Neural progenitor cell (in vitro differentiated cells): ENCODE measurements around the gene RPS6KB2. TPM values are rescaled to one million over a fixed set of nuclear protein-coding genes. Genes with fewer than 3 reads are reported as not detected.

Source experiments
- DNase-seq: peaks from one replicate; pipeline ENCODE4 v3.0.0-alpha.2; 2016; ENCODE audit warnings: low spot score
- H2AFZ ChIP-seq: fragments of 200-600 bp; sonication (generic); replicated peaks from 2 replicates; pipeline ENCODE4 v1.6.1; 2016; ENCODE audit warnings: antibody characterized with exemption
- H3F3A ChIP-seq: fragments of 200-600 bp; sonication (generic); 2 replicates; pipeline ENCODE4 v1.6.1; 2016; ENCODE audit warnings: antibody characterized with exemption, low read depth
- H3K27ac ChIP-seq: fragments of 200-600 bp; sonication (generic); 2 replicates; pipeline ENCODE4 v1.5.1; 2016; ENCODE audit warnings: mild to moderate bottlenecking
- H3K27me3 ChIP-seq: fragments of 200-600 bp; sonication (generic); 2 replicates; pipeline ENCODE4 v1.6.1; 2016; ENCODE audit warnings: mild to moderate bottlenecking, moderate library complexity
- H3K36me3 ChIP-seq: fragments of 200-600 bp; sonication (generic); 2 replicates; pipeline ENCODE4 v1.5.1; 2016
- H3K4me1 ChIP-seq: fragments of 200-600 bp; sonication (generic); 2 replicates; pipeline ENCODE4 v1.6.1; 2016; ENCODE audit warnings: mixed run types
- H3K4me2 ChIP-seq: fragments of 200-600 bp; sonication (generic); 2 replicates; pipeline ENCODE4 v1.6.1; 2016
- H3K4me3 ChIP-seq: fragments of 200-600 bp; sonication (generic); 2 replicates; pipeline ENCODE4 v1.5.1; 2016
- H3K79me2 ChIP-seq: fragments of 200-600 bp; sonication (generic); 2 replicates; pipeline ENCODE4 v1.6.1; 2016; ENCODE audit warnings: low read depth
- H3K9ac ChIP-seq: fragments of 200-600 bp; sonication (generic); 2 replicates; pipeline ENCODE4 v1.6.1; 2016
- H3K9me3 ChIP-seq: fragments of 200-600 bp; sonication (generic); 2 replicates; pipeline ENCODE4 v1.5.1; 2016; ENCODE audit warnings: low read depth
- H4K20me1 ChIP-seq: fragments of 200-600 bp; sonication (generic); 2 replicates; pipeline ENCODE4 v1.6.1; 2016; ENCODE audit warnings: low read depth
- H3K27ac Mint-ChIP-seq: 3 replicates; pipeline ENCODE4 v1.8.0; 2021; ENCODE audit warnings: mixed read lengths
- H3K27me3 Mint-ChIP-seq: 2 replicates; pipeline ENCODE4 v1.8.0; 2022; ENCODE audit warnings: low read depth, mild to moderate bottlenecking, inconsistent platforms, moderate library complexity, mixed read lengths; ENCODE audit not compliant: insufficient read depth
- H3K36me3 Mint-ChIP-seq: 3 replicates; pipeline ENCODE4 v1.8.0; 2021; ENCODE audit warnings: mixed read lengths
- H3K4me1 Mint-ChIP-seq: 3 replicates; pipeline ENCODE4 v1.8.0; 2021; ENCODE audit warnings: mixed read lengths
- H3K4me3 Mint-ChIP-seq: 3 replicates; pipeline ENCODE4 v1.8.0; 2021; ENCODE audit warnings: mild to moderate bottlenecking, moderate library complexity, mixed read lengths
- H3K9me3 Mint-ChIP-seq: 3 replicates; pipeline ENCODE4 v1.8.0; 2020; ENCODE audit warnings: mixed read lengths
- EZH2 ChIP-seq: fragments of 200-600 bp; sonication (generic); IDR thresholded peaks from 2 replicates; pipeline ENCODE4 v1.6.1; 2017; ENCODE audit warnings: antibody characterized with exemption, mild to moderate bottlenecking, moderate library complexity
- EZH2phosphoT487 ChIP-seq: fragments of 200-600 bp; sonication (generic); IDR thresholded peaks from 2 replicates; pipeline ENCODE4 v1.6.1; 2017; ENCODE audit warnings: antibody characterized with exemption
- total RNA-seq: library from RNA; depleted of rRNA; stranded (reverse); fragments of >200 nt; gene quantifications from 2 replicates; pipeline ENCODE4 v1.2.3, GENCODE V29; 2015; ENCODE audit warnings: low replicate concordance
- TF ChIP-seq, protein P1 (sequence below): fragments of 200-600 bp; sonication (generic); IDR thresholded peaks from 2 replicates; pipeline ENCODE4 v1.5.1; 2017; ENCODE audit warnings: antibody characterized with exemption, mild to moderate bottlenecking

RPS6KB2 gene
- total RNA-seq, 1 donor from 2014 or later, result 23.7 TPM

DNA sequence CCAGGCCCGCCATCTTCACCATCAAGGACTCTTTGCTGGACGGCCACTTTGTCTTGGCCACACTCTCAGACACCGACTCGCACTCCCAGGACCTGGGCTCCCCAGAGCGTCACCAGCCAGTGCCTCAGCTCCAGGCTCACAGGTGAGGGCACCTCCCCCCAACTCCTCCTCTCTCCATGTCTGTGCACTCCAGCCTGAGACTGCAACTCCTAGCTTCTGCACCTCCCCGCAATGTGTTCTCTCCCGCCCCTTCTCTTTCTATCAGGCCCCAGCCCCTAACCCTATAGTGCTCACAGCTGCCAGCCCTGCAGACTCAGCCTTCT is 32.1 kb upstream of the RPS6KB2 start:
- Mint-ChIP-seq H3K9me3 (no peaks in the 10 kb centered on the region), H3K27ac (no peak overlapping the region), H3K4me1 (peaks cover 21% of the 10 kb centered on the region), H3K36me3 (peaks cover 10% of the 10 kb centered on the region), H3K27me3 (peaks cover 4% of the 10 kb centered on the region), H3K4me3 (no peak overlapping the region)
- Histone ChIP-seq H3K4me3 (no peak overlapping the region), H3K36me3 (no peaks in the 10 kb centered on the region), H3K27ac (no peak overlapping the region), H3F3A (peaks cover 11% of the 10 kb centered on the region), H3K9me3 (no peaks in the 10 kb centered on the region), H4K20me1 (peaks cover 17% of the 10 kb centered on the region), H2AFZ (no peak overlapping the region), H3K4me1 (peaks cover 12% of the 10 kb centered on the region), H3K9ac (no peak overlapping the region), H3K4me2 (no peak overlapping the region), H3K27me3 (no peaks in the 10 kb centered on the region), H3K79me2 (peaks cover 26% of the 10 kb centered on the region)
- TF ChIP-seq EZH2phosphoT487, result no peak
- TF ChIP-seq, protein P1, sequence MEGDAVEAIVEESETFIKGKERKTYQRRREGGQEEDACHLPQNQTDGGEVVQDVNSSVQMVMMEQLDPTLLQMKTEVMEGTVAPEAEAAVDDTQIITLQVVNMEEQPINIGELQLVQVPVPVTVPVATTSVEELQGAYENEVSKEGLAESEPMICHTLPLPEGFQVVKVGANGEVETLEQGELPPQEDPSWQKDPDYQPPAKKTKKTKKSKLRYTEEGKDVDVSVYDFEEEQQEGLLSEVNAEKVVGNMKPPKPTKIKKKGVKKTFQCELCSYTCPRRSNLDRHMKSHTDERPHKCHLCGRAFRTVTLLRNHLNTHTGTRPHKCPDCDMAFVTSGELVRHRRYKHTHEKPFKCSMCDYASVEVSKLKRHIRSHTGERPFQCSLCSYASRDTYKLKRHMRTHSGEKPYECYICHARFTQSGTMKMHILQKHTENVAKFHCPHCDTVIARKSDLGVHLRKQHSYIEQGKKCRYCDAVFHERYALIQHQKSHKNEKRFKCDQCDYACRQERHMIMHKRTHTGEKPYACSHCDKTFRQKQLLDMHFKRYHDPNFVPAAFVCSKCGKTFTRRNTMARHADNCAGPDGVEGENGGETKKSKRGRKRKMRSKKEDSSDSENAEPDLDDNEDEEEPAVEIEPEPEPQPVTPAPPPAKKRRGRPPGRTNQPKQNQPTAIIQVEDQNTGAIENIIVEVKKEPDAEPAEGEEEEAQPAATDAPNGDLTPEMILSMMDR, result no peak
- DNase-seq, result no peak

DNA sequence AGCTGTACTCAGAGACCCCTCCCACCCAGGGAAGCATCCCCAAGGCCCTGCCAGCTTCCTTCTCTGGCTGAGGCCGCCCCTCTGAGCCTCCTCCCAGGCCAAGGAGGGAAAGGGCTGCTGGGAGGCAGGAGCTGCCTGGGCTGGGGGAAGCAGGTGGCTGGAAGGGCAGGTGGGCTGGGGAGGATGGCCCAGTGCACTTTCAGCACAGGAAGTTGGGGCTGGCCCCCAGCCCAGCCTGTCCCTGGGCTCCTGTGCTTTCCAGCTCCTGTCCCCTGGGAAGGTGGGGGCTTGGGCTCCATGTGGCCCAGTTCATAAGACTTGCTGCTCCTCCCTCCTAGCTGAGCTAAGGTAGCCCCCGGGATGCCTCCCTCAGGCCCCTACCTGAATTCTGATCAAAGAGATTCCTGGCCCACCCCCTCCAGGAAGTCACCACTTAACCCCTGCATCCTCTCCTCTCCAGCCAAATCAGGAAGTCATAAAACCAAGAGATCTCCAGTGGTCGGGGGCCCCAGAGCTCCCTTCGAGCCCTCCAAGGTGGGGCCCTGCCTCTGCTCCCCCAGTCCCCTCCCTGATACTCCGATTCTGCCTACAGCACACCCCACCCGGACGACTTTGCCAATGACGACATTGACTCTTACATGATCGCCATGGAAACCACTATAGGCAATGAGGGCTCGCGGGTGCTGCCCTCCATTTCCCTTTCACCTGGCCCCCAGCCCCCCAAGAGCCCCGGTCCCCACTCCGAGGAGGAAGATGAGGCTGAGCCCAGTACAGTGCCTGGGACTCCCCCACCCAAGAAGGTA is 31.5 kb upstream of the RPS6KB2 start:
- peaks cover 10% of the 10 kb centered on the region for H3K36me3 Mint-ChIP-seq
- no peak for DNase-seq
- H3K9ac ChIP-seq, result no peak overlapping the region

DNA sequence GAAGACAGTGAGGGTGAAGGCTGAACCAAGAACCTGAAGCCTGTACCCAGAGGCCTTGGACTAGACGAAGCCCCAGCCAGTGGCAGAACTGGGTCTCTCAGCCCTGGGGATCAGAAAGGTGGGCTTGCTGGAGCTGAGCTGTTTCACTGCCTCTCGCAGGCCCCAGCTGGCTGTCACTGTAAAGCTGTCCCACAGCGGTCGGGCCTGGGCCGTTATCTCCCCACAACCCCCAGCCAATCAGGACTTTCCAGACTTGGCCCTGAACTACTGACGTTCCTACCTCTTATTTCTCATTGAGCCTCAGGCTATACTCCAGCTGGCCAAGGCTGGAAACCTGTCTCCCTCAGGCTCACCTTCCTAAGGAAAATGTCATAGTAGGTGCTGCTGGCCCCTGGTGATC is 30.8 kb upstream of the RPS6KB2 start:
- Mint-ChIP-seq H3K9me3 (no peaks in the 10 kb centered on the region), H3K4me1 (peaks cover 22% of the 10 kb centered on the region), H3K27ac (peak overlapping the region; percentile 69), H3K27me3 (peaks cover 4% of the 10 kb centered on the region), H3K36me3 (peaks cover 10% of the 10 kb centered on the region), H3K4me3 (peak overlapping the region; percentile 41)
- Histone ChIP-seq H3K27ac (no peak overlapping the region), H3K4me2 (no peak overlapping the region), H3K36me3 (no peaks in the 10 kb centered on the region), H3F3A (peaks cover 9% of the 10 kb centered on the region), H2AFZ (no peak overlapping the region), H3K27me3 (no peaks in the 10 kb centered on the region), H3K79me2 (peaks cover 19% of the 10 kb centered on the region), H4K20me1 (peaks cover 10% of the 10 kb centered on the region), H3K9me3 (no peaks in the 10 kb centered on the region), H3K4me3 (no peak overlapping the region), H3K9ac (no peak overlapping the region), H3K4me1 (peaks cover 9% of the 10 kb centered on the region)
- no peak for DNase-seq
- TF ChIP-seq EZH2 (no peak), EZH2phosphoT487 (no peak)
- TF ChIP-seq, protein P1, result no peak

More for the DNA sequence above, 31.5 kb upstream of the RPS6KB2 start:
- H3K4me3 Mint-ChIP-seq, result peak overlapping the region; percentile 72
- H3K27me3 Mint-ChIP-seq, result peaks cover 4% of the 10 kb centered on the region
- Histone ChIP-seq H3K27ac (no peak overlapping the region), H3K79me2 (peaks cover 24% of the 10 kb centered on the region), H3K4me2 (no peak overlapping the region), H2AFZ (no peak overlapping the region), H3F3A (peaks cover 9% of the 10 kb centered on the region), H3K9me3 (no peaks in the 10 kb centered on the region), H3K36me3 (no peaks in the 10 kb centered on the region), H3K4me1 (peaks cover 12% of the 10 kb centered on the region), H3K27me3 (no peaks in the 10 kb centered on the region), H3K4me3 (no peak overlapping the region), H4K20me1 (peaks cover 17% of the 10 kb centered on the region)
- no peak for TF ChIP-seq EZH2phosphoT487
- no peak for TF ChIP-seq EZH2
- TF ChIP-seq, protein P1, result no peak
- H3K4me1 Mint-ChIP-seq, result peaks cover 20% of the 10 kb centered on the region
- peak overlapping the region; percentile 57 for H3K27ac Mint-ChIP-seq
- no peaks in the 10 kb centered on the region for H3K9me3 Mint-ChIP-seq
